HepG2 (cell line): ENCODE measurements around the gene TWNK. TPM values are rescaled to one million over a fixed set of nuclear protein-coding genes. Genes with fewer than 3 reads are reported as not detected.

Experiments
- NCOR1 ChIP-seq: fragments of 200-600 bp; sonication (generic); IDR thresholded peaks from 2 replicates; pipeline ENCODE4 v1.7.0; 2017; ENCODE audit warnings: antibody characterized with exemption, low read length, borderline replicate concordance
- PCBP2 ChIP-seq: fragments of 200-400 bp; formaldehyde crosslinking; optimal IDR thresholded peaks from 2 replicates; pipeline ENCODE3; 2018; ENCODE audit warnings: low read length, low read depth; ENCODE audit not compliant: poor library complexity, severe bottlenecking
- SP2 ChIP-seq: sonication (generic); formaldehyde crosslinking; IDR thresholded peaks from 2 replicates; pipeline ENCODE4 v1.5.1; 2020; ENCODE audit warnings: mild to moderate bottlenecking, missing genetic modification reagents
- ZMYM3 ChIP-seq: sonication (generic); formaldehyde crosslinking; IDR thresholded peaks from 2 replicates; pipeline ENCODE4 v1.5.1; 2020; ENCODE audit warnings: mild to moderate bottlenecking, missing genetic modification reagents
- ZNF260 ChIP-seq: sonication (generic); formaldehyde crosslinking; IDR thresholded peaks from 2 replicates; pipeline ENCODE4 v1.4.0; 2020; ENCODE audit warnings: missing genetic modification reagents, low read depth, mild to moderate bottlenecking, borderline replicate concordance
- ZNF296 ChIP-seq: sonication (generic); formaldehyde crosslinking; conservative IDR thresholded peaks from 2 replicates; pipeline ENCODE4 v1.5.0; 2020; ENCODE audit warnings: mild to moderate bottlenecking, missing genetic modification reagents
- ZNF329 ChIP-seq: sonication (generic); formaldehyde crosslinking; IDR thresholded peaks from 2 replicates; pipeline ENCODE4 v1.9.0; 2021; ENCODE audit warnings: low read depth, mild to moderate bottlenecking, missing genetic modification reagents
- ZNF432 ChIP-seq: sonication (generic); formaldehyde crosslinking; IDR thresholded peaks from 2 replicates; pipeline ENCODE4 v1.5.0; 2020; ENCODE audit warnings: missing genetic modification reagents, mild to moderate bottlenecking, borderline replicate concordance
- polyA plus RNA-seq, 8 experiments: library from polyadenylated mRNA; depleted of rRNA in 3 of 8; stranded (reverse) in 7 of 8; unstranded in 1 of 8; fragments of >200 nt; fragmentation: Illumina TruSeq in 4 of 8; extraction: Trizol in 4 of 8; gene quantifications; 2 replicates each; pipeline versions ENCODE4 v1.2.1 to v1.2.3, GENCODE V29; 2011 to 2016; ENCODE audit warnings: low read depth in 4 of 8, missing spikeins in 1 of 8, mixed read lengths in 1 of 8; ENCODE audit not compliant: insufficient read depth in 1 of 8
- total RNA-seq, 5 experiments: library from RNA; depleted of rRNA; stranded (reverse); fragments of >200 nt; fragmentation: Illumina TruSeq; extraction: Trizol; gene quantifications; 2 replicates each; pipeline ENCODE4 v1.2.3, GENCODE V29; 2016; ENCODE audit warnings: low read depth in 1 of 5
- TF ChIP-seq, protein P1 (sequence below): sonication (generic); formaldehyde crosslinking; IDR thresholded peaks from 2 replicates; pipeline ENCODE4 v1.4.0; 2020; ENCODE audit warnings: mild to moderate bottlenecking, missing genetic modification reagents
- TF ChIP-seq, protein P2 (sequence below): sonication (generic); formaldehyde crosslinking; IDR thresholded peaks from 2 replicates; pipeline ENCODE4 v1.4.0; 2020; ENCODE audit warnings: missing genetic modification reagents
- TF ChIP-seq, protein P3 (sequence below): sonication (generic); formaldehyde crosslinking; IDR thresholded peaks from 2 replicates; pipeline ENCODE4 v1.4.0; 2020; ENCODE audit warnings: missing genetic modification reagents
- TF ChIP-seq, protein P4 (sequence below): sonication (generic); formaldehyde crosslinking; IDR thresholded peaks from 2 replicates; pipeline ENCODE4 v1.4.0; 2020; ENCODE audit warnings: mild to moderate bottlenecking, missing genetic modification reagents, borderline replicate concordance
- TF ChIP-seq, protein P5 (sequence below): sonication (generic); formaldehyde crosslinking; IDR thresholded peaks from 2 replicates; pipeline ENCODE4 v1.4.0; 2020; ENCODE audit warnings: missing genetic modification reagents

Gene TWNK
- total and polyA plus RNA-seq, 2 of the 13 experiments (the other 11 are each of a cell fraction or from before 2014, with no cell fraction given), result 10.7 to 16.5 TPM

DNA sequence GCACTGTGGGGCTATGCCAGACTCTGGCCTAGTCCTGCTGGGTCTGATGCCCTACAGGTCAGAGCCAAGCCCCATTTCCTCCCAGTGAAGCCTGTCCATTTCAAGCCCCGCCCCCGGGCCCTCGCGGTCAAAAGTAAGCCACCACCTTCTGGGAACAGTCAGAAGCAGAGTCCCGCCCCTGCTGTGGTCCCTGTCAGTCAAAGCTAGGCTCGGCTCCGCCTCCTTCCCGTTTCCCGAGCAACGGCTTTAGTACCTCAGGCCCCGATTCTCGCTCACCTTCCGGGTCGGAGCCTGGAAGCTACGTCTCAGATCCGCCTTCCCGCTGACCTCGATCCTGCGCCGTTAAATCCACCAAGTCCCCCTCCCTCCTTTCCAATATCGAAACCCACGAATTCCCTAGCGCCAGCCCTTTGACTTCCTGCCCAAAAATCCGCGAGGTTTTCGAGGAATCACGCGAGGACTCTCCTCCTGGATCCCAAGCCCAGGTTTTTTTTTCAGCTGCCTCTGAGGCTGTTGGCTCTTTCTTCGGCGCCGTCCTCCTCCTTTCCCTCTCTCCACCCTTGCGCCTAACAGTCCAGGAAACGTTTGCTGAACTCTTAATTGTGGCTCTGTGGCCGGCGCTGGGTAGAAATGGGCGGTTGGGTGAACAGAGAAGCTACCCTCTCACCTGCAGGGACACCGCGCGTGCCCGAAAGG is 55.5 kb downstream of the TWNK start (continued):
- TF ChIP-seq PCBP2 (no peak), ZNF260 (no peak), ZNF329 (no peak), SP2 (CRISPR knock-in tag) (peak; percentile 37), ZNF296 (CRISPR knock-in tag) (no peak), ZMYM3 (CRISPR knock-in tag) (no peak), ZNF432 (CRISPR knock-in tag) (no peak), NCOR1 (peak; percentile 30; the same call in 1 of the 2 replicates)
- TF ChIP-seq, protein P1, sequence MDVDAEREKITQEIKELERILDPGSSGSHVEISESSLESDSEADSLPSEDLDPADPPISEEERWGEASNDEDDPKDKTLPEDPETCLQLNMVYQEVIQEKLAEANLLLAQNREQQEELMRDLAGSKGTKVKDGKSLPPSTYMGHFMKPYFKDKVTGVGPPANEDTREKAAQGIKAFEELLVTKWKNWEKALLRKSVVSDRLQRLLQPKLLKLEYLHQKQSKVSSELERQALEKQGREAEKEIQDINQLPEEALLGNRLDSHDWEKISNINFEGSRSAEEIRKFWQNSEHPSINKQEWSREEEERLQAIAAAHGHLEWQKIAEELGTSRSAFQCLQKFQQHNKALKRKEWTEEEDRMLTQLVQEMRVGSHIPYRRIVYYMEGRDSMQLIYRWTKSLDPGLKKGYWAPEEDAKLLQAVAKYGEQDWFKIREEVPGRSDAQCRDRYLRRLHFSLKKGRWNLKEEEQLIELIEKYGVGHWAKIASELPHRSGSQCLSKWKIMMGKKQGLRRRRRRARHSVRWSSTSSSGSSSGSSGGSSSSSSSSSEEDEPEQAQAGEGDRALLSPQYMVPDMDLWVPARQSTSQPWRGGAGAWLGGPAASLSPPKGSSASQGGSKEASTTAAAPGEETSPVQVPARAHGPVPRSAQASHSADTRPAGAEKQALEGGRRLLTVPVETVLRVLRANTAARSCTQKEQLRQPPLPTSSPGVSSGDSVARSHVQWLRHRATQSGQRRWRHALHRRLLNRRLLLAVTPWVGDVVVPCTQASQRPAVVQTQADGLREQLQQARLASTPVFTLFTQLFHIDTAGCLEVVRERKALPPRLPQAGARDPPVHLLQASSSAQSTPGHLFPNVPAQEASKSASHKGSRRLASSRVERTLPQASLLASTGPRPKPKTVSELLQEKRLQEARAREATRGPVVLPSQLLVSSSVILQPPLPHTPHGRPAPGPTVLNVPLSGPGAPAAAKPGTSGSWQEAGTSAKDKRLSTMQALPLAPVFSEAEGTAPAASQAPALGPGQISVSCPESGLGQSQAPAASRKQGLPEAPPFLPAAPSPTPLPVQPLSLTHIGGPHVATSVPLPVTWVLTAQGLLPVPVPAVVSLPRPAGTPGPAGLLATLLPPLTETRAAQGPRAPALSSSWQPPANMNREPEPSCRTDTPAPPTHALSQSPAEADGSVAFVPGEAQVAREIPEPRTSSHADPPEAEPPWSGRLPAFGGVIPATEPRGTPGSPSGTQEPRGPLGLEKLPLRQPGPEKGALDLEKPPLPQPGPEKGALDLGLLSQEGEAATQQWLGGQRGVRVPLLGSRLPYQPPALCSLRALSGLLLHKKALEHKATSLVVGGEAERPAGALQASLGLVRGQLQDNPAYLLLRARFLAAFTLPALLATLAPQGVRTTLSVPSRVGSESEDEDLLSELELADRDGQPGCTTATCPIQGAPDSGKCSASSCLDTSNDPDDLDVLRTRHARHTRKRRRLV (CRISPR knock-in tag), result no peak
- TF ChIP-seq, protein P2, sequence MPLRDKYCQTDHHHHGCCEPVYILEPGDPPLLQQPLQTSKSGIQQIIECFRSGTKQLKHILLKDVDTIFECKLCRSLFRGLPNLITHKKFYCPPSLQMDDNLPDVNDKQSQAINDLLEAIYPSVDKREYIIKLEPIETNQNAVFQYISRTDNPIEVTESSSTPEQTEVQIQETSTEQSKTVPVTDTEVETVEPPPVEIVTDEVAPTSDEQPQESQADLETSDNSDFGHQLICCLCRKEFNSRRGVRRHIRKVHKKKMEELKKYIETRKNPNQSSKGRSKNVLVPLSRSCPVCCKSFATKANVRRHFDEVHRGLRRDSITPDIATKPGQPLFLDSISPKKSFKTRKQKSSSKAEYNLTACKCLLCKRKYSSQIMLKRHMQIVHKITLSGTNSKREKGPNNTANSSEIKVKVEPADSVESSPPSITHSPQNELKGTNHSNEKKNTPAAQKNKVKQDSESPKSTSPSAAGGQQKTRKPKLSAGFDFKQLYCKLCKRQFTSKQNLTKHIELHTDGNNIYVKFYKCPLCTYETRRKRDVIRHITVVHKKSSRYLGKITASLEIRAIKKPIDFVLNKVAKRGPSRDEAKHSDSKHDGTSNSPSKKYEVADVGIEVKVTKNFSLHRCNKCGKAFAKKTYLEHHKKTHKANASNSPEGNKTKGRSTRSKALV (CRISPR knock-in tag), result 0 out of 2 replicates have a peak, but pooled peaks have one; percentile 59
- TF ChIP-seq, protein P3, sequence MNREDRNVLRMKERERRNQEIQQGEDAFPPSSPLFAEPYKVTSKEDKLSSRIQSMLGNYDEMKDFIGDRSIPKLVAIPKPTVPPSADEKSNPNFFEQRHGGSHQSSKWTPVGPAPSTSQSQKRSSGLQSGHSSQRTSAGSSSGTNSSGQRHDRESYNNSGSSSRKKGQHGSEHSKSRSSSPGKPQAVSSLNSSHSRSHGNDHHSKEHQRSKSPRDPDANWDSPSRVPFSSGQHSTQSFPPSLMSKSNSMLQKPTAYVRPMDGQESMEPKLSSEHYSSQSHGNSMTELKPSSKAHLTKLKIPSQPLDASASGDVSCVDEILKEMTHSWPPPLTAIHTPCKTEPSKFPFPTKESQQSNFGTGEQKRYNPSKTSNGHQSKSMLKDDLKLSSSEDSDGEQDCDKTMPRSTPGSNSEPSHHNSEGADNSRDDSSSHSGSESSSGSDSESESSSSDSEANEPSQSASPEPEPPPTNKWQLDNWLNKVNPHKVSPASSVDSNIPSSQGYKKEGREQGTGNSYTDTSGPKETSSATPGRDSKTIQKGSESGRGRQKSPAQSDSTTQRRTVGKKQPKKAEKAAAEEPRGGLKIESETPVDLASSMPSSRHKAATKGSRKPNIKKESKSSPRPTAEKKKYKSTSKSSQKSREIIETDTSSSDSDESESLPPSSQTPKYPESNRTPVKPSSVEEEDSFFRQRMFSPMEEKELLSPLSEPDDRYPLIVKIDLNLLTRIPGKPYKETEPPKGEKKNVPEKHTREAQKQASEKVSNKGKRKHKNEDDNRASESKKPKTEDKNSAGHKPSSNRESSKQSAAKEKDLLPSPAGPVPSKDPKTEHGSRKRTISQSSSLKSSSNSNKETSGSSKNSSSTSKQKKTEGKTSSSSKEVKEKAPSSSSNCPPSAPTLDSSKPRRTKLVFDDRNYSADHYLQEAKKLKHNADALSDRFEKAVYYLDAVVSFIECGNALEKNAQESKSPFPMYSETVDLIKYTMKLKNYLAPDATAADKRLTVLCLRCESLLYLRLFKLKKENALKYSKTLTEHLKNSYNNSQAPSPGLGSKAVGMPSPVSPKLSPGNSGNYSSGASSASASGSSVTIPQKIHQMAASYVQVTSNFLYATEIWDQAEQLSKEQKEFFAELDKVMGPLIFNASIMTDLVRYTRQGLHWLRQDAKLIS (CRISPR knock-in tag), result no peak
- TF ChIP-seq, protein P4, sequence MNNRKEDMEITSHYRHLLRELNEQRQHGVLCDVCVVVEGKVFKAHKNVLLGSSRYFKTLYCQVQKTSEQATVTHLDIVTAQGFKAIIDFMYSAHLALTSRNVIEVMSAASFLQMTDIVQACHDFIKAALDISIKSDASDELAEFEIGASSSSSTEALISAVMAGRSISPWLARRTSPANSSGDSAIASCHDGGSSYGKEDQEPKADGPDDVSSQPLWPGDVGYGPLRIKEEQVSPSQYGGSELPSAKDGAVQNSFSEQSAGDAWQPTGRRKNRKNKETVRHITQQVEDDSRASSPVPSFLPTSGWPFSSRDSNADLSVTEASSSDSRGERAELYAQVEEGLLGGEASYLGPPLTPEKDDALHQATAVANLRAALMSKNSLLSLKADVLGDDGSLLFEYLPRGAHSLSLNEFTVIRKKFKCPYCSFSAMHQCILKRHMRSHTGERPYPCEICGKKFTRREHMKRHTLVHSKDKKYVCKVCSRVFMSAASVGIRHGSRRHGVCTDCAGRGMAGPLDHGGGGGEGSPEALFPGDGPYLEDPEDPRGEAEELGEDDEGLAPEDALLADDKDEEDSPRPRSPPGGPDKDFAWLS (CRISPR knock-in tag), result no peak
- TF ChIP-seq, protein P5, sequence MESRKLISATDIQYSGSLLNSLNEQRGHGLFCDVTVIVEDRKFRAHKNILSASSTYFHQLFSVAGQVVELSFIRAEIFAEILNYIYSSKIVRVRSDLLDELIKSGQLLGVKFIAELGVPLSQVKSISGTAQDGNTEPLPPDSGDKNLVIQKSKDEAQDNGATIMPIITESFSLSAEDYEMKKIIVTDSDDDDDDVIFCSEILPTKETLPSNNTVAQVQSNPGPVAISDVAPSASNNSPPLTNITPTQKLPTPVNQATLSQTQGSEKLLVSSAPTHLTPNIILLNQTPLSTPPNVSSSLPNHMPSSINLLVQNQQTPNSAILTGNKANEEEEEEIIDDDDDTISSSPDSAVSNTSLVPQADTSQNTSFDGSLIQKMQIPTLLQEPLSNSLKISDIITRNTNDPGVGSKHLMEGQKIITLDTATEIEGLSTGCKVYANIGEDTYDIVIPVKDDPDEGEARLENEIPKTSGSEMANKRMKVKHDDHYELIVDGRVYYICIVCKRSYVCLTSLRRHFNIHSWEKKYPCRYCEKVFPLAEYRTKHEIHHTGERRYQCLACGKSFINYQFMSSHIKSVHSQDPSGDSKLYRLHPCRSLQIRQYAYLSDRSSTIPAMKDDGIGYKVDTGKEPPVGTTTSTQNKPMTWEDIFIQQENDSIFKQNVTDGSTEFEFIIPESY, result no peak
